HAP-1 (cell line): ENCODE results near the gene DDX27.
A peak's percentile ranks its signal among the peaks of the same experiment; 100 is the strongest.

ENCODE experiments used
- DNase-seq, 2 experiments: peaks; one replicate each; pipeline ENCODE4 v3.0.0-alpha.2; 2016 to 2020; ENCODE audit warnings: low spot score in 2 of 2
- H3K27me3 ChIP-seq: fragments of 250-450 bp; sonication (Bioruptor Pico); 2 replicates; pipeline ENCODE4 v1.5.1; 2020; ENCODE audit warnings: low read depth, mild to moderate bottlenecking, moderate library complexity
- H3K36me3 ChIP-seq: fragments of 250-450 bp; sonication (Bioruptor Pico); replicated peaks from 2 replicates; pipeline ENCODE4 v1.5.1; 2020; ENCODE audit warnings: mild to moderate bottlenecking
- H3K4me1 ChIP-seq: fragments of 250-450 bp; sonication (Bioruptor Pico); 2 replicates; pipeline ENCODE4 v1.5.1; 2020; ENCODE audit warnings: mild to moderate bottlenecking
- H3K4me3 ChIP-seq: fragments of 250-450 bp; sonication (Bioruptor Pico); 2 replicates; pipeline ENCODE4 v1.5.1; 2020; ENCODE audit warnings: mild to moderate bottlenecking, moderate library complexity
- H3K9me3 ChIP-seq: fragments of 250-450 bp; sonication (Bioruptor Pico); 2 replicates; pipeline ENCODE4 v1.5.1; 2020; ENCODE audit warnings: mild to moderate bottlenecking, moderate library complexity
- in situ Hi-C: fragments of 300-500 bp; cut with MboI; formaldehyde crosslinking; loops from 3 replicates; pipeline ENCODE4 v1.14.3; 2020; ENCODE audit warnings: low sequenced_read_pairs, inconsistent platforms, mixed read lengths

The DDX27 gene

DNA sequence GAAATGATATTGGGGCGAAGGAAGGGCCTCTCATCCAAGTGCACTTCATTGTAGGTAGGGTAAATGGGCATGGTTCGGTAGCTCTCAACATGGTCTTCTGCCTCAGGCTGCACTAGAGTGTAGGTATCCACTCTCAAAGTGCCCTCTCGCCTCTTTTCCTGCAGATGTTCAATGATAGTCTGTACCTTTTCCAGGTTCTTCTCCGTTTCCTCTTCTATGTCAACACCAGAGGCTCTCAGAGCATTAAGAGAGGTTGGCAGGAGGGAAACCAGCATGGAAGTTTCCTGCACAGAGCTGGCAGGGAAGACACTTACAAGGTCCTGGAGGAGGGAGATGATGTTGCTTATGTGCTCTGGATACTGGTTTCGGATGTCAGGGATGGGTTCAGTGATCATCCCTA is 51.5 kb downstream of the DDX27 start:
- in situ Hi-C loops = no loop called here
- H3K9me3 ChIP-seq = no peaks in the 10 kb centered on the region
- no peak overlapping the region for H3K4me3 ChIP-seq
- no peaks in the 10 kb centered on the region for H3K27me3 ChIP-seq
- peaks cover 66% of the 10 kb centered on the region for H3K36me3 ChIP-seq
- DNase-seq = no peak
- H3K4me1 ChIP-seq = peaks cover 7% of the 10 kb centered on the region

DNA sequence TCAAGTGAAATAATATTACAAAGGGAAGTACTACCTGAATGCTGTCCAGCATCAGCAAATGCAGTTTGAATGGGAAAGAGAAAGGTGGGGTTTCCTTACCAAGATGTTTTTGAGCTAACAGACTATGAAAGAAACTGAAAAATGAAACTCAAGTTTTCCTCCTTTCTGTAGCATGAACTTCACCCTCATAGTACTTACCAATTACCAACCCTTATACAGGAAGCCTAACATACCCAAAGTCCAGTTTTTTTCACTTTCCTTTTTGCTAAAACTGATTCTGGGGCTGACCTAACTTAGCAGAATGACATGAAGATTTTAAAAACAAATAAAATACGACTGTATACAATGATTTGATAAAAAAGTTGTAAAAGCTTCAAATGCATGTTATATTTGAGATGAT is 53.4 kb downstream of the DDX27 start:
- DNase-seq = no peak
- no peaks in the 10 kb centered on the region for H3K27me3 ChIP-seq
- H3K4me3 ChIP-seq = no peak overlapping the region
- peaks cover 16% of the 10 kb centered on the region for H3K4me1 ChIP-seq
- peaks cover 67% of the 10 kb centered on the region for H3K36me3 ChIP-seq
- in situ Hi-C loops = no loop called here
- H3K9me3 ChIP-seq = peaks cover 6% of the 10 kb centered on the region

DNA sequence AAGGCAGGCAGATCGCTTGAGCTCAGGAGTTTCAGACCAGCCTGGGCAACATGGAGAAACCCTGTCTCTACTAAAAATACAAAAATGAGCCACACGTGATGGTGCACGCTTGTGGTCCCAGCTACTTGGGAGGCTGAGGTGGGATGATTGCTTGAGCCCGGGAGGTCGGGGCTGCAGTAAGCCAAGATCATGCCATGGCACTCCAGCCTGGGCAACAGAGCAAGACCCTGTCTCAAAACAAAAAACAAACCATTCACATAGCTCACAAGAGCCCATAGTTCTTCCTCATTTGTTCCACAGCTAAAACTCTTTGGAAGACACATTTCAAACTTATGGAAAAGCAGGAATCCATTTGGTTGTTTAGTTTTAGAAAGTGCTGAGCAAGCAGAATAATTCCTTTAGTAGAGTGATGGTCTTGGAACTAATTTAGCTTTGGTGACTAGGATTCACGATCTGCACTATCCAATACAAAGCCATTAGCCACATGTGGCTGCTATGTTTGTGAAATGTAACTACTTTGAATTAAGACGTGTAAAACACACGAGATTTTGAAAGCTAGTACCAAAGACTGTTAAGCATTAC is 54.6 kb downstream of the DDX27 start:
- no peak for DNase-seq
- H3K27me3 ChIP-seq = no peaks in the 10 kb centered on the region
- peaks cover 61% of the 10 kb centered on the region for H3K36me3 ChIP-seq
- in situ Hi-C loops = no loop called here
- peaks cover 10% of the 10 kb centered on the region for H3K4me1 ChIP-seq
- peaks cover 6% of the 10 kb centered on the region for H3K9me3 ChIP-seq
- H3K4me3 ChIP-seq = no peak overlapping the region

GRCh38 chr20:49275216-49275615 is 56.0 kb downstream of the DDX27 start:
- H3K9me3 ChIP-seq = peaks cover 10% of the 10 kb centered on the region
- peaks cover 10% of the 10 kb centered on the region for H3K4me1 ChIP-seq
- in situ Hi-C loops = no loop called here
- DNase-seq = no peak
- H3K36me3 ChIP-seq = peaks cover 61% of the 10 kb centered on the region
- no peak overlapping the region for H3K4me3 ChIP-seq
- H3K27me3 ChIP-seq = no peaks in the 10 kb centered on the region

GRCh38 chr20:49275636-49276035 is 56.4 kb downstream of the DDX27 start:
- H3K36me3 ChIP-seq = peaks cover 61% of the 10 kb centered on the region
- H3K4me3 ChIP-seq = no peak overlapping the region
- DNase-seq = no peak
- no peaks in the 10 kb centered on the region for H3K27me3 ChIP-seq
- peaks cover 13% of the 10 kb centered on the region for H3K4me1 ChIP-seq
- H3K9me3 ChIP-seq = peaks cover 14% of the 10 kb centered on the region
- in situ Hi-C loops = no loop called here

DNA sequence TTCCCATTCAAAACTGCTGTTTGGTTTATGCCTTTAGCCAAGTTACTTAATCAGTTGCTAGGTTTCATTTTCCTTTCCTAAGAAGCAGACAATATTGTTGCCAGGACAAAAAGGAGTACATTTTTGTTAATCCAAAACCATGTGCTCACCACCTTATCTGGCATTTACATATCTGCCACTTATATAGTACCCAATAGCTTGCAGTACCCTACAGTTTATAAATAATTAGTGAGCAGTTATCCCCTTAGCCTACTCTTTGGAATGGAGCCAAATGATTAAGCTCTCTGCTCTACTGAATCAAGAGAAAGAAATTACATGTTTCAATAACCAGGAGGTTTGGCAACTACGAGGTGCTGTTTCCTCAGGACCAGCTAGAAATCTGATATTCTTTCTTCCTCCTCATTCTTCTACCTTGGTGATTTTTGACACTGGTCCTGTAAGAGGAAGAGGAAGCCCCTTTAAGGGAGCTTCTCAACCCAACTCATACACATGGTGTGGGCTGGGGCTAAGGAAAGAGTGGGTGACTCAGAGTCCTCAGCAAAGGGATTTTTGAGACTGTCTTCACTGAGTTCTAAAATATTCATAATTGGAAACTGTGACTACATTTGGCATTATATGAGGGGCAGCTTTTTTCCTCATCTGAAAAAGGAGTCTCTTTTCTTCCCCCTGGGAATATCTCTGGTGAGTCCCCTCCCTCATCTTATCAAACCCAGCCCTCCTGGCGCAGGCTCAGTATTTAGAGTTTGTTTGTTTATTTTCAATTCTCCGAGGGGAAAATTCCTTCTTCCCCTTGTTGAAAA is 57.1 kb downstream of the DDX27 start:
- peaks cover 17% of the 10 kb centered on the region for H3K4me1 ChIP-seq
- DNase-seq = peak in 1 of 2 experiments; percentile 27
- in situ Hi-C loops = no loop called here
- H3K4me3 ChIP-seq = peak overlapping the region; percentile 96
- H3K9me3 ChIP-seq = peaks cover 21% of the 10 kb centered on the region
- no peaks in the 10 kb centered on the region for H3K27me3 ChIP-seq
- H3K36me3 ChIP-seq = peaks cover 61% of the 10 kb centered on the region

DNA sequence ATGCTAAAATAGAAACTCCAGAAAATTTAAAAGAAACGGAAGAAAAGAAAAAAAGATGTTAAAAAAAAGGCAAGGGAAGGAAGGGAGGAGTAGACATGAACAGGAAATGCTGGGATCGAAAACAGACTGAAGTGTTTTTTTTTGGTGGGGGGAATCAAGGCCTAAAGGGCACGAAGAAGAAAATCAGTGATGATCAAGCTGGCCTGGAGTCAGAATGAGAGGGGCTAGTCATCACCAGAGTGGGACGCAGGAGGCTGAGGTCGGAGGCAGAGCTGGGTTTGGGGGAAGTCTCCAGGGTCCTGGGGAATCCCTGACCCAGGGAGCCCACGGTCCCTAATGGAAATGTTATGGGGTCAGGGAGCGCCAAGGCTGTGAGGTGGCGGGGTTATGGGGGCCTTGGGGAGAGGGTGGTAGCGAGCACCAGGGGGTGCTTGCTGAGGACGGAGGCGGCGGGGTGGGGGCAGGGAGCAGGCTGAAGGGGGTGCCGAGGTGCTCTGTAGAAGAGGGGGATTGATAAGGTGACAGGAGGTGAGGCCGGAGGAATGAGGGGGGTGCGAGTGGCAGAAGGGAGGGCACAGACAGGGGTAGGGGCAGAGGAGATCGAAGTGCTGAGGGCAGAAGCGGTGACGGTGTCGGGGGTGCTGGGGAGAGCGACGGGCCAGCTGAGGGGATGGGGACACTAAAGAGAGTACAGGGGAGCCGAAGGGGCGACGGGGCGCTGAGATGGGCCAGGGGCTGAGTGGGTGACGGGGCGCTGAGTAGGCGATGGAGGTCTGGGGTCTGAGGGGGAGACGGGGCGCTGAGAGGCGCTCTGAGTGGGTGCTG is 58.0 kb downstream of the DDX27 start:
- H3K9me3 ChIP-seq = peaks cover 21% of the 10 kb centered on the region
- peaks cover 63% of the 10 kb centered on the region for H3K36me3 ChIP-seq
- peak; percentile 8 to 35 for DNase-seq
- in situ Hi-C loops = no loop called here
- H3K4me1 ChIP-seq = peaks cover 23% of the 10 kb centered on the region
- H3K27me3 ChIP-seq = no peaks in the 10 kb centered on the region
- H3K4me3 ChIP-seq = peak overlapping the region; percentile 96

- Histone ChIP-seq H3K36me3 (peaks cover 64% of the 10 kb centered on the region), H3K9me3 (peaks cover 21% of the 10 kb centered on the region)
- in situ Hi-C loops = no loop called here
Measured at GRCh38 chr20:49277786-49278035, 58.5 kb downstream of the DDX27 start.

DNA sequence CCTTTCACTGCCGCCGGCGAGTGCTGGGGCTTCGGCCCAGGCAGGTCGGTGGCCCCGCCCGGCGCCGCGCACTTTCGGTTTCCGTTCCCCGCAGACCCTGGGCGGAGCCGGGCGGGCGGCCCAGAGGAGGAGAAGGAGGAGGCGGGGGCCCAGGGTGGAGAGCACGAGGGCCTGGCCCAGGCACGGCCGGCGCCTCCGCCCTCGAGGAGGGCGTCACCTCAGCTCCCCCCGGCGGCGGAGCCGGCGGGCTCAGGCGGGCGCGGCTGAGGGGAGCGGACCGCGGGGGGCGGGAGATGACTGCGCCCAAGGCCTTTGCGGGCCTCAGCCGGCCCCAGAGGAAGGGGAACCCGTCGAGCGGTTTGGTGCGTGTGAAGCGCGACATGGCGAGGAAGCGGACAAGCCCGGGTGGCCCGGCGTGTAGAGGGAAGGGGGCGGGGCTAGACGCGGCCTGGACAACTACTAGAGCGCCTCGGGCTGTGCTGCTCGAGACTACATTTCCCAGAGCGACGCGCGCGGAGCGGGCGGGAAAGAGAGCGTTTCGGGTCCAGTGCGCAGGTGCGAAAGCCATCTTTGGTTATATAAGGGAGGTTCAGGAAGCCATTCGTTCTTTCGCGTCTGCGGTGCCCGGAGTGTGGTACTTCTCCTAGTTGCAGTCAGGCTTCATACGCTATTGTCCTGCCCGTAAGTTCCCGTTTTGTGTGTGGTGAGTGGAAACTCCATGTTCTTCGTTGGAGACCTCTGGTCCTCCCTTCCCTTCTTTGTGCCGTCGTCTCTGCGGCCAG is 59.0 kb downstream of the DDX27 start, which contains the start of gene ZNFX1:
Gene ZNFX1, minus strand, starts transcription at position 22 of the 782 bp plus-strand sequence. CDS start 2,218 bp downstream, outside the sequence.
- H3K9me3 ChIP-seq = peaks cover 21% of the 10 kb centered on the region
- H3K27me3 ChIP-seq = no peaks in the 10 kb centered on the region
- peak within 1 kb of the TSS; percentile 96 for H3K4me3 ChIP-seq
- H3K36me3 ChIP-seq = peaks cover 67% of the 10 kb centered on the region
- in situ Hi-C loops = no loop called here
- DNase-seq = peak; percentile 94 to 99
- H3K4me1 ChIP-seq = peaks cover 32% of the 10 kb centered on the region

More at GRCh38 chr20:49277786-49278035, 58.5 kb downstream of the DDX27 start:
- H3K4me3 ChIP-seq = peak overlapping the region; percentile 96
- H3K27me3 ChIP-seq = no peaks in the 10 kb centered on the region
- DNase-seq = no peak
- peaks cover 28% of the 10 kb centered on the region for H3K4me1 ChIP-seq

GRCh38 chr20:49278818-49279676 is 59.8 kb downstream of the DDX27 start:
- Histone ChIP-seq H3K27me3 (no peaks in the 10 kb centered on the region), H3K4me1 (peaks cover 40% of the 10 kb centered on the region), H3K4me3 (peak overlapping the region; percentile 96), H3K9me3 (peaks cover 21% of the 10 kb centered on the region), H3K36me3 (peaks cover 68% of the 10 kb centered on the region)
- peak; percentile 11 to 49 for DNase-seq
- in situ Hi-C loops = no loop called here

- DNase-seq = peak in 1 of 2 experiments; percentile 18
- peak overlapping the region; percentile 96 for H3K4me3 ChIP-seq
- no peaks in the 10 kb centered on the region for H3K27me3 ChIP-seq
- H3K9me3 ChIP-seq = peaks cover 21% of the 10 kb centered on the region
- H3K36me3 ChIP-seq = peaks cover 75% of the 10 kb centered on the region
- H3K4me1 ChIP-seq = peaks cover 46% of the 10 kb centered on the region
- in situ Hi-C loops = no loop called here
Measured at GRCh38 chr20:49279677-49280462, 60.7 kb downstream of the DDX27 start.

DNA sequence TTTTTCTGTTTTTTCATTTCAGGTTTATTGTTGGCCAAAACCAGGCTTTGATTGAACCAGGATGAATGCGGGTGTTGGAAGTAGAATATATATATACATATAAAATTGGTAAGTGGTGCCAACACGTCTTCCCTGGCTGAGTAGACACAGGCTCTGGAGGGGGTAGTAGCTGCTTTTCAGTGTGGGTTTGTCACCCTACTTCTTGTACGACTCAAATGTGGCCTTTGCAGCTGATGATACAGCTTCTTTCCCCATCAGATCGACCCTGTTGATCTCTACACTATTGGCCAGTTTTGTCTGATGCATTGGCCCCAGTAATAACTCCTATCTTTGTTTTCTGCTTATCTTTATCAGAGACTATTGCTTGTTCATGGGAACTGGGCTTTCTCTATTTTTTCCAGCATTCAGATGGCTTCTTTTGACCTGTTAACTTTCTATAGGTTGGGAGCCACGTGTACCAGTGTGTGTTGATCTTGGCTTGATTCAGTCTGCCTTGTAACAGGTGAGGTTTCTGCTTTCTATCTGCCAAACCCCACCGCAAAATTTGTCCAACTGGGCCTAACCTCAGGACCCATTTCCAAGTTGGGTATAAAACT is 61.3 kb downstream of the DDX27 start:
- Histone ChIP-seq H3K4me3 (peak overlapping the region; percentile 96), H3K9me3 (peaks cover 21% of the 10 kb centered on the region)

More for the DNA sequence above, 61.3 kb downstream of the DDX27 start:
- Histone ChIP-seq H3K4me1 (peaks cover 53% of the 10 kb centered on the region), H3K36me3 (peaks cover 75% of the 10 kb centered on the region), H3K27me3 (no peaks in the 10 kb centered on the region)
- in situ Hi-C loops = no loop called here
- DNase-seq = peak; percentile 6 to 27
